H9 (cell line): ENCODE data around the gene MALT1. TPM values are rescaled to one million over a fixed set of nuclear protein-coding genes. Genes with fewer than 3 reads are reported as not detected.

ENCODE experiments used
- DNase-seq: peaks from one replicate; pipeline ENCODE4 v3.0.0-alpha.2; 2017
- H2AFZ ChIP-seq: one replicate; pipeline ENCODE4 v1.6.1; 2013; ENCODE audit warnings: mild to moderate bottlenecking, low read length, control low read depth, moderate library complexity
- H2AK5ac ChIP-seq: 2 replicates; pipeline ENCODE4 v1.6.1; 2013; ENCODE audit warnings: low read length, control low read depth, mixed read lengths; ENCODE audit not compliant: insufficient read length
- H2BK120ac ChIP-seq: one replicate; pipeline ENCODE4 v1.6.1; 2013; ENCODE audit warnings: low read depth, mild to moderate bottlenecking, low read length, control low read depth, inconsistent platforms; ENCODE audit not compliant: poor library complexity, severe bottlenecking
- H2BK12ac ChIP-seq: 2 replicates; pipeline ENCODE4 v1.6.1; 2013; ENCODE audit warnings: low read length, control low read depth, mixed read lengths, low read depth; ENCODE audit not compliant: insufficient read length
- H2BK15ac ChIP-seq: 2 replicates; pipeline ENCODE4 v1.6.1; 2013; ENCODE audit warnings: low read depth, low read length, control low read depth
- H2BK20ac ChIP-seq: one replicate; pipeline ENCODE4 v1.6.1; 2013; ENCODE audit warnings: low read depth, mild to moderate bottlenecking, low read length, control low read depth, inconsistent platforms; ENCODE audit not compliant: poor library complexity, severe bottlenecking
- H2BK5ac ChIP-seq: 2 replicates; pipeline ENCODE4 v1.6.1; 2013; ENCODE audit warnings: low read length, control low read depth, mixed read lengths; ENCODE audit not compliant: insufficient read length
- H3K14ac ChIP-seq: 2 replicates; pipeline ENCODE4 v1.6.1; 2013; ENCODE audit warnings: low read length, control low read depth; ENCODE audit not compliant: insufficient read depth
- H3K18ac ChIP-seq: 2 replicates; pipeline ENCODE4 v1.6.1; 2013; ENCODE audit warnings: low read depth, mild to moderate bottlenecking, mixed read lengths, low read length, control low read depth; ENCODE audit not compliant: insufficient read length
- H3K23ac ChIP-seq: 2 replicates; pipeline ENCODE4 v1.6.1; 2013; ENCODE audit warnings: low read length, control low read depth, mixed read lengths, low read depth; ENCODE audit not compliant: insufficient read length
- H3K23me2 ChIP-seq: 2 replicates; pipeline ENCODE4 v1.6.1; 2013; ENCODE audit warnings: low read depth, mild to moderate bottlenecking, mixed read lengths, low read length, control low read depth; ENCODE audit not compliant: insufficient read length, poor library complexity, severe bottlenecking
- H3K27ac ChIP-seq: 2 replicates; pipeline ENCODE4 v1.5.1; 2013; ENCODE audit warnings: low read length, control low read depth, mixed read lengths, low read depth; ENCODE audit not compliant: insufficient read length
- H3K27me3 ChIP-seq: 2 replicates; pipeline ENCODE4 v1.6.1; 2013; ENCODE audit warnings: low read length, control low read depth, inconsistent platforms; ENCODE audit not compliant: insufficient read depth
- H3K4ac ChIP-seq: 2 replicates; pipeline ENCODE4 v1.6.1; 2013; ENCODE audit warnings: low read depth, mild to moderate bottlenecking, control low read depth, inconsistent platforms, low read length, moderate library complexity
- H3K4me1 ChIP-seq: 2 replicates; pipeline ENCODE4 v1.6.1; 2013; ENCODE audit warnings: low read length, control low read depth, inconsistent platforms; ENCODE audit not compliant: insufficient read depth
- H3K4me2 ChIP-seq: 2 replicates; pipeline ENCODE4 v1.6.1; 2013; ENCODE audit warnings: low read length, control low read depth, mixed read lengths; ENCODE audit not compliant: insufficient read length, insufficient read depth
- H3K56ac ChIP-seq: 2 replicates; pipeline ENCODE4 v1.6.1; 2013; ENCODE audit warnings: low read depth, mild to moderate bottlenecking, mixed read lengths, low read length, control low read depth; ENCODE audit not compliant: insufficient read length
- H3K79me1 ChIP-seq: 2 replicates; pipeline ENCODE4 v1.6.1; 2013; ENCODE audit warnings: low read depth, mild to moderate bottlenecking, moderate library complexity, low read length, control low read depth, inconsistent platforms; ENCODE audit not compliant: insufficient read depth, poor library complexity, severe bottlenecking
- H3K79me2 ChIP-seq: 2 replicates; pipeline ENCODE4 v1.6.1; 2013; ENCODE audit warnings: low read length, control low read depth, inconsistent platforms; ENCODE audit not compliant: insufficient read depth
- H3K9ac ChIP-seq: 2 replicates; pipeline ENCODE4 v1.6.1; 2013; ENCODE audit warnings: low read length, control low read depth, mixed read lengths; ENCODE audit not compliant: insufficient read length; ENCODE audit errors: extremely low read depth
- H3K9me3 ChIP-seq: one replicate; pipeline ENCODE4 v1.6.1; 2013; ENCODE audit warnings: low read depth, low read length, inconsistent platforms; ENCODE audit not compliant: control insufficient read depth
- H3T11ph ChIP-seq: one replicate; pipeline ENCODE4 v1.6.1; 2013; ENCODE audit warnings: mild to moderate bottlenecking, low read length, control low read depth, inconsistent platforms
- H4K20me1 ChIP-seq: one replicate; pipeline ENCODE4 v1.6.1; 2013; ENCODE audit not compliant: control insufficient read depth, insufficient read length, insufficient read depth
- H4K5ac ChIP-seq: 2 replicates; pipeline ENCODE4 v1.6.1; 2013; ENCODE audit warnings: low read depth, mild to moderate bottlenecking, mixed read lengths, low read length, control low read depth; ENCODE audit not compliant: insufficient read length
- H4K8ac ChIP-seq: replicated peaks from 2 replicates; pipeline ENCODE4 v1.6.1; 2013; ENCODE audit warnings: low read length, control low read depth, mixed read lengths, low read depth; ENCODE audit not compliant: insufficient read length
- H4K91ac ChIP-seq: 2 replicates; pipeline ENCODE4 v1.6.1; 2013; ENCODE audit warnings: low read depth, mild to moderate bottlenecking, moderate library complexity, mixed read lengths, low read length, control low read depth; ENCODE audit not compliant: insufficient read length
- H3K27ac Mint-ChIP-seq, 3 experiments: 2 replicates in 2 of 3; 3 replicates in 1 of 3; pipeline ENCODE4 v1.8.0; 2020 to 2021; ENCODE audit warnings: mixed read lengths in 3 of 3, mild to moderate bottlenecking in 1 of 3, moderate library complexity in 1 of 3
- H3K27me3 Mint-ChIP-seq: 2 replicates; pipeline ENCODE4 v1.8.0; 2021; ENCODE audit warnings: low read depth, mild to moderate bottlenecking, moderate library complexity, mixed read lengths
- H3K36me3 Mint-ChIP-seq, 3 experiments: 2 replicates in 2 of 3; 3 replicates in 1 of 3; pipeline ENCODE4 v1.8.0; 2020 to 2021; ENCODE audit warnings: low read depth in 3 of 3, mixed read lengths in 3 of 3; ENCODE audit not compliant: insufficient read depth in 1 of 3
- H3K4me1 Mint-ChIP-seq, 2 experiments: 2 replicates each; pipeline ENCODE4 v1.8.0; 2020; ENCODE audit warnings: mixed read lengths in 2 of 2
- H3K4me3 Mint-ChIP-seq, 2 experiments: 2 replicates in 1 of 2; 3 replicates in 1 of 2; pipeline ENCODE4 v1.8.0; 2020 to 2021; ENCODE audit warnings: mild to moderate bottlenecking in 2 of 2, mixed read lengths in 2 of 2, moderate library complexity in 1 of 2
- H3K9me3 Mint-ChIP-seq, 2 experiments: 2 replicates in 1 of 2; 3 replicates in 1 of 2; pipeline ENCODE4 v1.8.0; 2020; ENCODE audit warnings: mild to moderate bottlenecking in 2 of 2, mixed read lengths in 2 of 2, moderate library complexity in 1 of 2
- CTCF ChIP-seq: fragments of 200-600 bp; sonication (generic); conservative IDR thresholded peaks from 3 replicates; pipeline ENCODE4 v1.8.0; 2021; ENCODE audit warnings: antibody characterized with exemption, mild to moderate bottlenecking
- WGBS: extraction: QIAGEN DNeasy Blood & Tissue Kit; methylation state at CpG from one replicate; pipeline ENCODE4 v1.1.7; 2013; ENCODE audit warnings: missing lambda C conversion rate, low lambda C conversion rate, mixed read lengths; ENCODE audit not compliant: insufficient read length; ENCODE audit errors: extremely low coverage; 5-methylcytosine and 5-hydroxymethylcytosine counted together
- total RNA-seq: library from RNA; stranded (reverse); gene quantifications from 2 replicates; pipeline ENCODE4 v1.2.1, GENCODE V29; 2021

MALT1 gene
- total RNA-seq, 1 experiment from 2014 or later = 18.1 TPM

GRCh38 chr18:58668211-58668610 lies 3.1 kb upstream of the MALT1 start:
- H3K36me3 Mint-ChIP-seq = no peaks in the 10 kb centered on the region; a peak in 1 of 7 replicates

More at GRCh38 chr18:58668211-58668610, 3.1 kb upstream of the MALT1 start:
- Histone ChIP-seq H3K27ac (no peak overlapping the region), H3K79me1 (no peaks in the 10 kb centered on the region), H2AFZ (no peak overlapping the region), H3K23me2 (peaks cover 12% of the 10 kb centered on the region), H3K9me3 (no peaks in the 10 kb centered on the region), H2BK120ac (no peak overlapping the region), H3K4me1 (peaks cover 2% of the 10 kb centered on the region; the same call in 1 of the 2 replicates), H3K79me2 (peaks cover 2% of the 10 kb centered on the region; the same call in 1 of the 2 replicates), H4K5ac (no peak overlapping the region), H4K8ac (no peak overlapping the region), H3K56ac (no peak overlapping the region), H3T11ph (no peak overlapping the region), H3K14ac (no peak overlapping the region), H4K20me1 (no peaks in the 10 kb centered on the region), H4K91ac (no peak overlapping the region), H3K4ac (no peak overlapping the region), H3K9ac (no peak overlapping the region), H2BK15ac (no peak overlapping the region), H3K4me2 (no peak overlapping the region), H3K18ac (no peak overlapping the region), H2BK20ac (no peak overlapping the region), H3K23ac (no peak overlapping the region), H2BK5ac (no peak overlapping the region), H2BK12ac (no peak overlapping the region), H2AK5ac (no peak overlapping the region), H3K27me3 (no peaks in the 10 kb centered on the region)
- no peaks in the 10 kb centered on the region for H3K9me3 Mint-ChIP-seq
- H3K4me3 Mint-ChIP-seq = no peak overlapping the region
- peaks cover 8% of the 10 kb centered on the region for H3K27me3 Mint-ChIP-seq
- WGBS = no CpG with 5 or more reads among the region's 2 CpGs
- DNase-seq = no peak
- peaks cover 20 to 21% of the 10 kb centered on the region in 2 experiments for H3K4me1 Mint-ChIP-seq
- TF ChIP-seq CTCF = no peak
- H3K27ac Mint-ChIP-seq = no peak overlapping the region
